ENCODE measurements around the gene SCART1.
A peak's percentile ranks its signal among the peaks of the same experiment; 100 is the strongest.
"Not testable (repeated sequence)": the region's sequence is repeated elsewhere in the genome, so short reads cannot be mapped to it uniquely, and the experiment has no call there.

SCART1 gene

GRCh38 chr10:133481086-133481643, 27.4 kb downstream of the SCART1 start:
- no peaks in the 10 kb centered on the region for H3K36me3 ChIP-seq (replicated peaks)
- no peaks in the 10 kb centered on the region for H3K9me3 ChIP-seq
- DNase-seq (ENCODE audit: low spot score in 2 of 2), result no peak
- H3K4me3 ChIP-seq, result no peak overlapping the region
- peaks cover 11% of the 10 kb centered on the region for H3K27me3 ChIP-seq (ENCODE audit: low read depth)
- in situ Hi-C loops (cut with MboI; ENCODE audit: low sequenced_read_pairs), result no loop called here
- no peaks in the 10 kb centered on the region for H3K4me1 ChIP-seq

GRCh38 chr10:133481657-133482056, 27.9 kb downstream of the SCART1 start:
- DNase-seq (ENCODE audit: low spot score in 2 of 2), result no peak
- no peak overlapping the region for H3K4me3 ChIP-seq
- no peaks in the 10 kb centered on the region for H3K4me1 ChIP-seq
- peaks cover 11% of the 10 kb centered on the region for H3K27me3 ChIP-seq (ENCODE audit: low read depth)
- H3K9me3 ChIP-seq, result no peaks in the 10 kb centered on the region
- H3K36me3 ChIP-seq (replicated peaks), result no peaks in the 10 kb centered on the region
- in situ Hi-C loops (cut with MboI; ENCODE audit: low sequenced_read_pairs), result no loop called here

GRCh38 chr10:133484818-133485217, 31.1 kb downstream of the SCART1 start:
- no peaks in the 10 kb centered on the region for H3K36me3 ChIP-seq (replicated peaks)
- H3K4me3 ChIP-seq, result no peak overlapping the region
- H3K9me3 ChIP-seq, result peaks cover 6% of the 10 kb centered on the region
- no peaks in the 10 kb centered on the region for H3K4me1 ChIP-seq
- DNase-seq (ENCODE audit: low spot score in 2 of 2), result no peak
- in situ Hi-C loops (cut with MboI; ENCODE audit: low sequenced_read_pairs), result no loop called here
- peaks cover 11% of the 10 kb centered on the region for H3K27me3 ChIP-seq (ENCODE audit: low read depth)

- peaks cover 6% of the 10 kb centered on the region for H3K9me3 ChIP-seq
- DNase-seq (ENCODE audit: low spot score in 2 of 2), result no peak
- H3K36me3 ChIP-seq (replicated peaks), result no peaks in the 10 kb centered on the region
- in situ Hi-C loops (cut with MboI; ENCODE audit: low sequenced_read_pairs), result no loop called here
- no peaks in the 10 kb centered on the region for H3K4me1 ChIP-seq
- H3K4me3 ChIP-seq, result no peak overlapping the region
- peaks cover 5% of the 10 kb centered on the region for H3K27me3 ChIP-seq (ENCODE audit: low read depth)
These were observed 33.3 kb downstream of the SCART1 start for GRCh38 chr10:133487085-133487484.

- no peaks in the 10 kb centered on the region for H3K27me3 ChIP-seq (ENCODE audit: low read depth)
- H3K36me3 ChIP-seq (replicated peaks), result no peaks in the 10 kb centered on the region
- DNase-seq (ENCODE audit: low spot score in 2 of 2), result no peak
- no peak overlapping the region for H3K4me3 ChIP-seq
- H3K4me1 ChIP-seq, result no peaks in the 10 kb centered on the region
- in situ Hi-C loops (cut with MboI; ENCODE audit: low sequenced_read_pairs), result no loop called here
- H3K9me3 ChIP-seq, result peaks cover 6% of the 10 kb centered on the region
These were observed 34.6 kb downstream of the SCART1 start for GRCh38 chr10:133488354-133488753.

- H3K27me3 ChIP-seq (ENCODE audit: low read depth), result no peaks in the 10 kb centered on the region
- H3K9me3 ChIP-seq, result peaks cover 6% of the 10 kb centered on the region
- in situ Hi-C loops (cut with MboI; ENCODE audit: low sequenced_read_pairs), result no loop called here
- no peak overlapping the region for H3K4me3 ChIP-seq
- H3K36me3 ChIP-seq (replicated peaks), result no peaks in the 10 kb centered on the region
- no peak for DNase-seq (ENCODE audit: low spot score in 2 of 2)
- H3K4me1 ChIP-seq, result no peaks in the 10 kb centered on the region
These were observed 36.3 kb downstream of the SCART1 start for GRCh38 chr10:133489816-133490588.

- DNase-seq (ENCODE audit: low spot score in 2 of 2); H3K4me1 ChIP-seq; H3K9me3 ChIP-seq; in situ Hi-C loops (cut with MboI; ENCODE audit: low sequenced_read_pairs); H3K27me3 ChIP-seq (ENCODE audit: low read depth); H3K36me3 ChIP-seq (replicated peaks); H3K4me3 ChIP-seq: not testable (repeated sequence)
These were observed 39.8 kb downstream of the SCART1 start for GRCh38 chr10:133493562-133493961.

GRCh38 chr10:133497363-133497762, 43.6 kb downstream of the SCART1 start:
- H3K27me3 ChIP-seq (ENCODE audit: low read depth); H3K4me3 ChIP-seq; in situ Hi-C loops (cut with MboI; ENCODE audit: low sequenced_read_pairs); H3K4me1 ChIP-seq; H3K9me3 ChIP-seq; H3K36me3 ChIP-seq (replicated peaks): not testable (repeated sequence)
- peak in 1 of 2 experiments; percentile 36 for DNase-seq (ENCODE audit: low spot score in 2 of 2)

GRCh38 chr10:133499176-133499575, 45.4 kb downstream of the SCART1 start:
- H3K4me3 ChIP-seq; H3K9me3 ChIP-seq; DNase-seq (ENCODE audit: low spot score in 2 of 2); in situ Hi-C loops (cut with MboI; ENCODE audit: low sequenced_read_pairs); H3K27me3 ChIP-seq (ENCODE audit: low read depth); H3K36me3 ChIP-seq (replicated peaks); H3K4me1 ChIP-seq: not testable (repeated sequence)

- H3K4me1 ChIP-seq; H3K9me3 ChIP-seq; H3K4me3 ChIP-seq; DNase-seq (ENCODE audit: low spot score in 2 of 2); in situ Hi-C loops (cut with MboI; ENCODE audit: low sequenced_read_pairs); H3K36me3 ChIP-seq (replicated peaks); H3K27me3 ChIP-seq (ENCODE audit: low read depth): not testable (repeated sequence)
These were observed 47.2 kb downstream of the SCART1 start for GRCh38 chr10:133500897-133501296.

GRCh38 chr10:133509700-133510099, 56.0 kb downstream of the SCART1 start:
- H3K4me3 ChIP-seq, result no peak overlapping the region
- H3K9me3 ChIP-seq, result no peaks in the 10 kb centered on the region
- no peak for DNase-seq (ENCODE audit: low spot score in 2 of 2)
- no peaks in the 10 kb centered on the region for H3K36me3 ChIP-seq (replicated peaks)
- H3K27me3 ChIP-seq (ENCODE audit: low read depth), result peaks cover 23% of the 10 kb centered on the region
- in situ Hi-C loops (cut with MboI; ENCODE audit: low sequenced_read_pairs), result no loop called here
- H3K4me1 ChIP-seq, result no peaks in the 10 kb centered on the region

GRCh38 chr10:133511408-133511807, 57.7 kb downstream of the SCART1 start:
- Histone ChIP-seq H3K4me3 (no peak overlapping the region), H3K36me3 (replicated peaks) (no peaks in the 10 kb centered on the region), H3K4me1 (no peaks in the 10 kb centered on the region), H3K9me3 (no peaks in the 10 kb centered on the region), H3K27me3 (ENCODE audit: low read depth) (peaks cover 23% of the 10 kb centered on the region)
- DNase-seq (ENCODE audit: low spot score in 2 of 2), result no peak
- in situ Hi-C loops (cut with MboI; ENCODE audit: low sequenced_read_pairs), result no loop called here

GRCh38 chr10:133511907-133512528, 58.3 kb downstream of the SCART1 start:
- no peaks in the 10 kb centered on the region for H3K9me3 ChIP-seq
- in situ Hi-C loops (cut with MboI; ENCODE audit: low sequenced_read_pairs), result no loop called here
- H3K4me1 ChIP-seq, result no peaks in the 10 kb centered on the region
- H3K27me3 ChIP-seq (ENCODE audit: low read depth), result peaks cover 23% of the 10 kb centered on the region
- no peaks in the 10 kb centered on the region for H3K36me3 ChIP-seq (replicated peaks)
- H3K4me3 ChIP-seq, result no peak overlapping the region
- DNase-seq (ENCODE audit: low spot score in 2 of 2), result no peak

- Histone ChIP-seq H3K4me1 (peaks cover under 1% of the 10 kb centered on the region; the same call in 1 of the 2 replicates), H3K4me3 (no peak overlapping the region), H3K36me3 (replicated peaks) (no peaks in the 10 kb centered on the region), H3K9me3 (no peaks in the 10 kb centered on the region), H3K27me3 (ENCODE audit: low read depth) (peaks cover 17% of the 10 kb centered on the region)
- no peak for DNase-seq (ENCODE audit: low spot score in 2 of 2)
- in situ Hi-C loops (cut with MboI; ENCODE audit: low sequenced_read_pairs), result no loop called here
These were observed 61.7 kb downstream of the SCART1 start for GRCh38 chr10:133515471-133515870.
